ENCODE results near the gene DAPL1. TPM values are rescaled to one million over a fixed set of nuclear protein-coding genes. Genes with fewer than 3 reads are reported as not detected.

The DAPL1 gene
- total and polyA plus RNA-seq, 8 donors: 2.6 to 47.3 (median 6.1) TPM

DNA sequence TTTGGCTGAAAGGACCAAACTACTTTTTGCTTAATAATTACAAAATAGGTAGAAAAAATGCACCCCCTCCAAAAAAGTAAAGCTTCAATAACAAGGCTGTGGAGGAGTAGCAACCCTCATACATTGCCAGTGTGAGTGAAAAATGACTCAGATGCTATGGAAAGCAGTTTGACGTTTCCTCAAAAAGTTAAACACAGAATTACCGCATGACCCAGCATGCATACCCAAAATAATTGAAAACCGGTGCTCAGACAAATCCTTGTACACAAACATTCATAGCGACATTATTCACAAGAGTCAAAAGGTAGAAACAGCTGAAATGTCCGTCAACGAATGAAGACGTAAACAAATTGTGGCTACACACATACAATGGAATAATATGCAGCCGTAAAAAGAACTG is 38.8 kb upstream of the DAPL1 start:
- DNase-seq: no peak
- 80 to 86% methylated on average over 8 of the region's 8 CpGs for WGBS, 2 donors
- no peaks in the 10 kb centered on the region for H3K27me3 ChIP-seq
- H3K36me3 ChIP-seq: no peaks in the 10 kb centered on the region
- H3K4me3 ChIP-seq: no peak overlapping the region
- no peak for FAIRE-seq
- H3K27ac ChIP-seq: no peak overlapping the region
- ATAC-seq: no peak
- TF ChIP-seq, protein P1, sequence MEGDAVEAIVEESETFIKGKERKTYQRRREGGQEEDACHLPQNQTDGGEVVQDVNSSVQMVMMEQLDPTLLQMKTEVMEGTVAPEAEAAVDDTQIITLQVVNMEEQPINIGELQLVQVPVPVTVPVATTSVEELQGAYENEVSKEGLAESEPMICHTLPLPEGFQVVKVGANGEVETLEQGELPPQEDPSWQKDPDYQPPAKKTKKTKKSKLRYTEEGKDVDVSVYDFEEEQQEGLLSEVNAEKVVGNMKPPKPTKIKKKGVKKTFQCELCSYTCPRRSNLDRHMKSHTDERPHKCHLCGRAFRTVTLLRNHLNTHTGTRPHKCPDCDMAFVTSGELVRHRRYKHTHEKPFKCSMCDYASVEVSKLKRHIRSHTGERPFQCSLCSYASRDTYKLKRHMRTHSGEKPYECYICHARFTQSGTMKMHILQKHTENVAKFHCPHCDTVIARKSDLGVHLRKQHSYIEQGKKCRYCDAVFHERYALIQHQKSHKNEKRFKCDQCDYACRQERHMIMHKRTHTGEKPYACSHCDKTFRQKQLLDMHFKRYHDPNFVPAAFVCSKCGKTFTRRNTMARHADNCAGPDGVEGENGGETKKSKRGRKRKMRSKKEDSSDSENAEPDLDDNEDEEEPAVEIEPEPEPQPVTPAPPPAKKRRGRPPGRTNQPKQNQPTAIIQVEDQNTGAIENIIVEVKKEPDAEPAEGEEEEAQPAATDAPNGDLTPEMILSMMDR (IDR thresholded peaks at IDR 0.05): no peak
- intact Hi-C loops (cut with DNase I): no loop called here
- H3K9me3 ChIP-seq: no peaks in the 10 kb centered on the region
- H3K4me1 ChIP-seq: peaks cover 0 to 6% (median 0%) of the 10 kb centered on the region in 3 donors

DNA sequence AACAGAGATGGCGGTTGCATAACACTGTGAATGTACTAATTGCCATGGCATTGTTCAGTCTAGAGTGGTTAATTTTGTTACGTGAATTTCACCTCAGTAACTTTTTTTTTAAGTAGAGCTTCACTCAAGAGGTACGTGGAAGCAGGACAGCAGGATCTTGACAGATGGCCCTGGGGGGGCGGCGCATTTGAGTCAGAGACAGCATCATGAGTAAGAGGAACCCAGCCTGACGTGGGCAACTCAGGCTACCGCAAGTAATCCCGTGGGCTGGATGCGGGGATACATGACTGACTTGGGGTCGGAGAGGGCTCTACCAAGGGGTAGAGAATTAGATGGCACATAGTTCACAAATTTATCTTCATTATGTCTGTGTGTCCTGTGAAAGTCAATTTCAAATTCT is 38.1 kb upstream of the DAPL1 start:
- ATAC-seq (no peak), FAIRE-seq (no peak), DNase-seq (no peak)
- TF ChIP-seq, protein P1 (IDR thresholded peaks at IDR 0.05): no peak
- no peaks in the 10 kb centered on the region for H3K36me3 ChIP-seq
- peaks cover 0 to 6% (median 0%) of the 10 kb centered on the region in 3 donors for H3K4me1 ChIP-seq
- no peak overlapping the region for H3K27ac ChIP-seq
- H3K4me3 ChIP-seq: no peak overlapping the region
- no peaks in the 10 kb centered on the region for H3K27me3 ChIP-seq
- intact Hi-C loops (cut with DNase I): no loop called here
- H3K9me3 ChIP-seq: no peaks in the 10 kb centered on the region
- WGBS, 2 donors: 79 to 85% methylated on average over 10 of the region's 10 CpGs

DNA sequence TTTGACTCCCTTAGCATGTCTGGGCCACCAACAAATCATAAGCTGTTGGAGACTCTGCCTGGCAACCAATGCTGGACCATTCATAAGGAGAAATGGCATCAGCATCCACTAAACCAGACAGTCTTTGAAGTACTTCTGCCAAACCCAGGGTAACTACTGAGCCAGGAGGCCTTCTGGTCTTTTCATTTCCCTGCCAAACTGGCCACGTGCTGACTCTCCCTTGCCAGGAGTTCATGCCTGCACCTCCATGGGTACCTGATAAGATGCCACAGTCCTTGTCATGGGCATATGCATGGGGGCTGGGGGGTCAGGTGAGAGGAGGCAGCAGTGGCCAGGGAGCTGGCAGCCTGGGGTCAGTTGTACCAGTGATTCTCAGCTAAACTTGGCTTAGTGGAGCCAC is 34.2 kb upstream of the DAPL1 start:
- no peak for ATAC-seq
- no peaks in the 10 kb centered on the region for H3K9me3 ChIP-seq
- TF ChIP-seq, protein P1 (IDR thresholded peaks at IDR 0.05): no peak
- no peaks in the 10 kb centered on the region for H3K4me1 ChIP-seq
- no peak for DNase-seq
- FAIRE-seq: no peak
- no peak overlapping the region for H3K27ac ChIP-seq
- H3K36me3 ChIP-seq: no peaks in the 10 kb centered on the region
- 34 to 63% methylated on average over 1 of the region's 1 CpG for WGBS, 2 donors
- intact Hi-C loops (cut with DNase I): no loop called here
- H3K4me3 ChIP-seq: no peak overlapping the region
- H3K27me3 ChIP-seq: no peaks in the 10 kb centered on the region

DNA sequence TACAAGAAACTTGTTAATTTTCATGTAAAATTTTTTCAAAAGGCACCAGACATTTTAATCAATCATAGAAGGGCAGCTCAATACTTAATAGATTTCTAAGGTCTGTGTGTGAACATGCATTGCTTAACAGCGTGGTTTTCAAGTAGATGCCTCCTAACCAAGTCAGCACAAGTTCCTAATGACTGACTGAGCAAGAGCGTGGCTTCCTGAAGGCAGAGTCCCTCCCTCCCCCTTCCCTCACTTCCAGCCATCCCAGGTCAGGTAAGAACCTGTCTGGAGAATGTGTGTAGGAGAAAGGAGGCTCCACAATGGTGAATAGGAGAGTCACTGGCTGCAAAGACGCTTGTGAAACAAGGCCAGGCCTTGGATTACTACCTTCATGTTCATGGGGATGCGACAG is 33.5 kb upstream of the DAPL1 start:
- 69 to 78% methylated on average over 4 of the region's 4 CpGs for whole genome bisulfite sequencing, 2 donors
- Histone ChIP-seq H3K27me3 (no peaks in the 10 kb centered on the region), H3K27ac (no peak overlapping the region), H3K9me3 (no peaks in the 10 kb centered on the region), H3K4me3 (no peak overlapping the region), H3K36me3 (no peaks in the 10 kb centered on the region), H3K4me1 (no peaks in the 10 kb centered on the region)
- TF ChIP-seq, protein P1 (IDR thresholded peaks at IDR 0.05): no peak
- FAIRE-seq: no peak
- ATAC-seq: peak in 1 of 4 donors; percentile 43
- intact Hi-C loops (cut with DNase I): no loop called here
- no peak for DNase-seq

DNA sequence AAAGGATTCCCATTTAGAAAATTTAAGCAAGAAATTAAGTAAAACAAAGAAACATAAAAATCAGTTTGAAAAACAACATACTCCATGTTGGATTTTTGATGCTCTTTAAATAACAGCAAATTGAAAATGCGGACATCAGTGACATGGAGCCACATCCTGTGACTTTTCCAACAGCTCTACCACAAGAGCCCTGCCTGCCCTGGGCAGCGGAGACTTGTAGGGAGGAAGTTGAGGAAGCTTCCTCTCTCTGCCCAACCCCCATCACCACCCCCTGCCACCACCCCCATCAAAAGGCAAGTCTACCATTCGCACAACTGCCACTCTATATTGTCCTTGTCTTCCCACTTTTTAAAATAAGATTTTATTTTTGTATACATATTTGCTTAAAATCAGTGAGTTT is 32.8 kb upstream of the DAPL1 start:
- ATAC-seq: no peak
- H3K36me3 ChIP-seq: no peaks in the 10 kb centered on the region
- H3K27ac ChIP-seq: no peak overlapping the region
- no peak for DNase-seq
- intact Hi-C loops (cut with DNase I): no loop called here
- no peaks in the 10 kb centered on the region for H3K27me3 ChIP-seq
- H3K4me3 ChIP-seq: no peak overlapping the region
- H3K4me1 ChIP-seq: no peaks in the 10 kb centered on the region
- 88 to 92% methylated on average over 3 of the region's 3 CpGs for WGBS, 2 donors
- TF ChIP-seq, protein P1 (IDR thresholded peaks at IDR 0.05): no peak
- H3K9me3 ChIP-seq: no peaks in the 10 kb centered on the region
- no peak for FAIRE-seq

Measured in pancreas (tissue), 10 donors.